PC-3 (cell line): ENCODE measurements around the gene NPLOC4. TPM values are rescaled to one million over a fixed set of nuclear protein-coding genes. Genes with fewer than 3 reads are reported as not detected.
A peak's percentile ranks its signal among the peaks of the same experiment; 100 is the strongest.

Experiments used
- ATAC-seq: fragments of 200-7000 bp; cut with Tn5 transposase; 2 replicates; pipeline ENCODE4 v1.9.1; 2020; ENCODE audit warnings: mild to moderate bottlenecking, moderate library complexity
- BruUV-seq: library from RNA; stranded (reverse); fragments of 400-500 nt; replicated peaks from 2 replicates; lab custom pipeline; 2021; lab: Mats Ljungman, UMichigan
- CTCF ChIA-PET: fragments of 300-600 bp; sonication (Branson Sonifier 250); formaldehyde crosslinking; loops from one replicate; lab custom pipeline; 2022; ENCODE audit warnings: antibody characterized with exemption; lab: Charles Lee
- POLR2A ChIA-PET: fragments of 300-600 bp; sonication (Branson Sonifier 250); formaldehyde crosslinking; loops from one replicate; lab custom pipeline; 2022; ENCODE audit warnings: antibody characterized with exemption; ENCODE audit not compliant: unreplicated experiment; lab: Charles Lee
- DNase-seq: peaks from one replicate; pipeline ENCODE4 v3.0.0-alpha.2; 2015
- H2AFZ ChIP-seq: fragments of 300-600 bp; sonication (generic); 2 replicates; pipeline ENCODE4 v1.6.0; 2016; ENCODE audit warnings: antibody characterized with exemption, low read length
- H3F3A ChIP-seq: fragments of 300-600 bp; sonication (generic); one replicate; pipeline ENCODE4 v1.6.0; 2017; ENCODE audit warnings: antibody characterized with exemption, low read length, control low read depth, mild to moderate bottlenecking; ENCODE audit not compliant: unreplicated experiment
- H3K27ac ChIP-seq: fragments of 300-600 bp; sonication (generic); 2 replicates; pipeline ENCODE4 v1.5.1; 2016; ENCODE audit warnings: mild to moderate bottlenecking, low read length
- H3K27me3 ChIP-seq: fragments of 300-600 bp; sonication (generic); 2 replicates; pipeline ENCODE4 v1.6.1; 2016; ENCODE audit warnings: low read length, mixed read lengths
- H3K36me3 ChIP-seq: fragments of 300-600 bp; sonication (generic); 2 replicates; pipeline ENCODE4 v1.6.1; 2016; ENCODE audit warnings: low read depth, mixed run types, low read length, mixed read lengths
- H3K4me1 ChIP-seq: fragments of 300-600 bp; sonication (generic); 2 replicates; pipeline ENCODE4 v1.5.1; 2016; ENCODE audit warnings: low read length; ENCODE audit not compliant: insufficient read depth
- H3K4me2 ChIP-seq: fragments of 300-600 bp; sonication (generic); 2 replicates; pipeline ENCODE4 v1.6.0; 2016; ENCODE audit warnings: low read length
- H3K4me3 ChIP-seq: fragments of 300-600 bp; sonication (generic); 2 replicates; pipeline ENCODE4 v1.5.1; 2016; ENCODE audit warnings: mild to moderate bottlenecking, low read length, mixed read lengths
- H3K79me2 ChIP-seq: fragments of 300-600 bp; sonication (generic); 2 replicates; pipeline ENCODE4 v1.6.1; 2017; ENCODE audit warnings: low read length, mixed read lengths
- H3K9ac ChIP-seq: fragments of 300-600 bp; sonication (generic); 2 replicates; pipeline ENCODE4 v1.6.0; 2016; ENCODE audit warnings: mild to moderate bottlenecking, low read length
- H3K9me2 ChIP-seq: fragments of 300-600 bp; sonication (generic); replicated peaks from 2 replicates; pipeline ENCODE4 v1.6.1; 2016; ENCODE audit warnings: mixed run types, low read length, mixed read lengths
- H3K9me3 ChIP-seq: fragments of 300-600 bp; sonication (generic); 2 replicates; pipeline ENCODE4 v1.6.1; 2016; ENCODE audit warnings: low read length, mixed read lengths
- H4K20me1 ChIP-seq: fragments of 300-600 bp; sonication (generic); 2 replicates; pipeline ENCODE4 v1.6.1; 2016; ENCODE audit warnings: low read length, mixed read lengths
- CTCF ChIP-seq: fragments of 300-600 bp; sonication (generic); conservative IDR thresholded peaks from 2 replicates; pipeline ENCODE4 v1.5.1; 2017; ENCODE audit warnings: antibody characterized with exemption, low read depth, mild to moderate bottlenecking, low read length
- EZH2 ChIP-seq: fragments of 300-600 bp; sonication (generic); IDR thresholded peaks from one replicate; pipeline ENCODE4 v1.6.1; 2017; ENCODE audit warnings: antibody characterized with exemption, mild to moderate bottlenecking, low read length; ENCODE audit not compliant: unreplicated experiment
- EZH2phosphoT487 ChIP-seq: fragments of 300-600 bp; sonication (generic); IDR thresholded peaks from 2 replicates; pipeline ENCODE4 v1.6.1; 2018; ENCODE audit warnings: mild to moderate bottlenecking, antibody characterized with exemption, low read length, borderline replicate concordance
- intact Hi-C: fragments of 100-400 bp; cut with micrococcal nuclease; formaldehyde crosslinking; loops from 2 replicates; pipeline ENCODE4 v1.9.0; 2023
- total RNA-seq: library from RNA; depleted of rRNA; stranded (reverse); fragments of >200 nt; gene quantifications from 2 replicates; pipeline ENCODE4 v1.2.3, GENCODE V29; 2014

NPLOC4 gene
- total RNA-seq, 1 experiment from 2014 or later, result 109 TPM

- Histone ChIP-seq H3K4me3 (no peak overlapping the region), H3F3A (no peaks in the 10 kb centered on the region), H3K79me2 (no peaks in the 10 kb centered on the region), H3K4me1 (peaks cover 6% of the 10 kb centered on the region), H3K27ac (no peak overlapping the region), H3K36me3 (no peaks in the 10 kb centered on the region), H3K9me2 (no peaks in the 10 kb centered on the region), H3K9ac (no peak overlapping the region), H3K9me3 (no peaks in the 10 kb centered on the region), H4K20me1 (no peaks in the 10 kb centered on the region), H3K27me3 (no peaks in the 10 kb centered on the region), H3K4me2 (no peak overlapping the region), H2AFZ (no peak overlapping the region)
- DNase-seq (no peak), ATAC-seq (no peak)
- CTCF ChIA-PET, result no interaction called here
- no peak for TF ChIP-seq EZH2phosphoT487
- TF ChIP-seq CTCF, result no peak
- no peak for TF ChIP-seq EZH2
- no TSS peak for BruUV-seq
- intact Hi-C loops, result no loop called here
- POLR2A ChIA-PET, result no interaction called here
Measured at GRCh38 chr17:81652906-81653771, 16.2 kb upstream of the NPLOC4 start.

DNA sequence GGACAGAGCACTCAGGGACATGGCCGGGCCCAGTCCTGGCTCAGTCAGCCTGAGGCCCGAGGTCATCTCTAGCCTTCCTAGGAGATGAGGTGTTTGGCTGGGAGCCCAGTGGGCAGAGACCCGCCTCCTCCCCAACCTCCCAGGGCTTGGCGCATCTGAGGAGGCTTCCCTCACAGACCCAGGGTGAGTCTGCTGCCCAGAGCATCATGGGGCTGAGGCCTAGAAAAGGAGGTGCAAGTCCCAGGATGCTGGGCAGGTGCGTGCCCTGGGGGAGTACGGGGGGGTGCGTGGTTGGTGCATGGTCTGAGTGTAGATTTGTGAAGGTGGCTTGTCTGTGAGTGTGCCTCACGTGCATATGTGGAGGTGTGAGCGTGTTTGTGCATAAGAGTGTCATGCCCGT, 14.8 kb upstream of the NPLOC4 start:
- intact Hi-C loops, result no loop called here
- H3F3A ChIP-seq, result no peaks in the 10 kb centered on the region
- no peak overlapping the region for H2AFZ ChIP-seq
- no peak for TF ChIP-seq EZH2phosphoT487
- no peak for TF ChIP-seq EZH2
- no peak for TF ChIP-seq CTCF
- no peaks in the 10 kb centered on the region for H3K36me3 ChIP-seq
- no peak overlapping the region for H3K4me3 ChIP-seq
- no peak overlapping the region for H3K27ac ChIP-seq
- H3K9me3 ChIP-seq, result no peaks in the 10 kb centered on the region
- no peak overlapping the region for H3K9ac ChIP-seq
- ChIA-PET CTCF (no interaction called here), POLR2A (no interaction called here)
- H3K9me2 ChIP-seq, result no peaks in the 10 kb centered on the region
- H3K79me2 ChIP-seq, result no peaks in the 10 kb centered on the region
- no peaks in the 10 kb centered on the region for H3K27me3 ChIP-seq
- no TSS peak for BruUV-seq
- peaks cover 6% of the 10 kb centered on the region for H3K4me1 ChIP-seq
- H4K20me1 ChIP-seq, result no peaks in the 10 kb centered on the region
- ATAC-seq (peak; percentile 91), DNase-seq (peak; percentile 86)
- no peak overlapping the region for H3K4me2 ChIP-seq

GRCh38 chr17:81650951-81651350, 14.0 kb upstream of the NPLOC4 start:
- no peak for TF ChIP-seq EZH2
- TF ChIP-seq CTCF, result no peak
- TF ChIP-seq EZH2phosphoT487, result no peak
- Histone ChIP-seq H3K4me3 (no peak overlapping the region), H3K27me3 (no peaks in the 10 kb centered on the region), H2AFZ (no peak overlapping the region), H4K20me1 (no peaks in the 10 kb centered on the region), H3K9me2 (no peaks in the 10 kb centered on the region), H3K4me1 (peaks cover 6% of the 10 kb centered on the region), H3K79me2 (no peaks in the 10 kb centered on the region), H3K4me2 (no peak overlapping the region), H3K36me3 (no peaks in the 10 kb centered on the region), H3F3A (no peaks in the 10 kb centered on the region), H3K9ac (no peak overlapping the region), H3K9me3 (no peaks in the 10 kb centered on the region), H3K27ac (no peak overlapping the region)
- ChIA-PET CTCF (no interaction called here), POLR2A (no interaction called here)
- no peak for ATAC-seq
- intact Hi-C loops, result no loop called here
- no TSS peak for BruUV-seq
- DNase-seq, result no peak
